ENCODE measurements around the gene HOXD12.
A peak's percentile ranks its signal among the peaks of the same experiment; 100 is the strongest.

Gene HOXD12

DNA sequence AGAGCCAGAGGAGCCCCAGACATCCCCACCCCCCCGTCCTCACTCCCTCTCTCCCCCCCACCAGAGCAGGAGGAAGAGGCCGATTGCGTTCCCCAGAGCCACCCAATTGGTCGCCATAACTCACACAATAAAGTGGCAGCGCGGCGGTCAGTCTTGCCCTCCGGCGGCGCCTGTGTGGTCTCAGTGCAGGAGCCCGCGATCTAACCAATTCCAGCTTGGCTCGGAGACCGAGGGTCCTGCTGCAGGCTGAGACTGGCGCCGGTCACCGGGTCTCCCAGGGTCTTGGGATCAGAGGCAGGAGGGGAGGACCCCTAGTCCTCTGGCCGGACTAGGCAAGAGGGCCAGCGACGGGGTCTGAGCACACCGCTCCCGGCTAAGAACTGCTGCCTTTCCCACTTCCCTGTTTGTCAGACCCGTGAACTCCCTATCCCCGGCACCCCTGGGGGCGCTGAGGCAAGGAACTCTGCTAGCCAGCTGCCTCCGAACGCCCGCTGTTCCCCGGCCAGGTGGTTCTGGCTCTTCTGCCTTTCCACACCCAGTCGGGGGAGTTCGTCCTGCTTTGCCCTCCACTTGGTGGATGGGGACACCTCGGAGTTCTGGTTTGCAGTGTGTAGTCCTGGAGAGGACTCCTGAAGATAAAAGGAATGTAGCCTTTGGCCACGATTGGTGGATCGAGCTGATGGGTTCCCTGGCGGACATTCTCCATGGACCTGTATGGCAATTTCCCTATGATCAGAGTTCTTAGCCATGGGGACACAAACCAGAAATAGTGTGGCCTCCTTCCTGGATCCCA lies 1.0 kb upstream of the HOXD12 start:
- Histone ChIP-seq H3K4me1 (ENCODE audit: control insufficient read depth in 5 of 5, insufficient read depth in 5 of 5, low read length in 5 of 5) (peaks cover 0 to 41% (median 27%) of the 10 kb centered on the region in 5 donors), H3K27me3 (ENCODE audit: control insufficient read depth in 5 of 5, insufficient read depth in 4 of 5, low read length in 5 of 5) (peaks cover 85 to 99% (median 93%) of the 10 kb centered on the region in 5 donors), H3K9ac (ENCODE audit: low read length in 5 of 5) (no peak overlapping the region), H3K9me3 (ENCODE audit: control insufficient read depth in 5 of 5, low read length in 5 of 5) (peaks cover 0 to 2% (median 0%) of the 10 kb centered on the region in 5 donors), H3K4me3 (ENCODE audit: low read depth in 1 of 5, low read length in 5 of 5) (no peak overlapping the region), H3K27ac (ENCODE audit: low read depth, low read length) (no peak overlapping the region), H3K36me3 (ENCODE audit: control insufficient read depth in 5 of 5, insufficient read depth in 5 of 5, low read length in 5 of 5) (no peaks in the 10 kb centered on the region)

DNA sequence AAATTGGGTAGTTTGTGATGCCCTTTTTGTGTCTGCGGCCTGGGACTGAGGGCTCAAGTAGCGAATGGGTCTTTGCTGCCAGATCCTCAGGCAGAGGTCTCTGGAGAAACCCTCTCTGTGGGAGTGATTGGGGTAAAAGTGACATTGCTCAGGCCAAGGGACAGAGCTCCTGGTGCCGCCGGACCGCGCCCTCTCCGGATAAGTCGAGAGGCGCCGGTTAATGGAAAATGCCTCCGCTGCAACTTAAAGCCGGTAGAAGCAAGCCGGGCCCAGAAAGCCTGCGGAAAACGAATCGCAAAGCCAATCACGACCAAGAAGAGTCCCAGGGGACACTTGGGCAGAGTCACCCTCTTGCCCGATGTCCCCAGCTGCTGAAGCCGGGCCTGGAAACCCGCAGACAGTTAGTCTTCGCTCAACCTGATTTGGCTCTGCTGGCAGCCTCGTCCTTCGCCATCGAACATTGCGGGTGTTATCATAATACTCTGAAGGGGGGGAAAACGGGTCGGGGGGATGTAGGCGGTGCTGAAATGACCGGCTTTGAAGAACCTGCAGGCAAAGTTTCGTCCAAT lies 352 bp upstream of the HOXD12 start:
- Histone ChIP-seq H3K27ac (ENCODE audit: low read depth, low read length) (no peak overlapping the region), H3K4me3 (ENCODE audit: low read depth in 1 of 5, low read length in 5 of 5) (peak overlapping the region in 1 of 5 donors; percentile 18), H3K27me3 (ENCODE audit: control insufficient read depth in 5 of 5, insufficient read depth in 4 of 5, low read length in 5 of 5) (peaks cover 86 to 99% (median 92%) of the 10 kb centered on the region in 5 donors), H3K4me1 (ENCODE audit: control insufficient read depth in 5 of 5, insufficient read depth in 5 of 5, low read length in 5 of 5) (peaks cover 0 to 42% (median 28%) of the 10 kb centered on the region in 5 donors), H3K36me3 (ENCODE audit: control insufficient read depth in 5 of 5, insufficient read depth in 5 of 5, low read length in 5 of 5) (no peaks in the 10 kb centered on the region), H3K9ac (ENCODE audit: low read length in 5 of 5) (no peak overlapping the region), H3K9me3 (ENCODE audit: control insufficient read depth in 5 of 5, low read length in 5 of 5) (peaks cover 0 to 2% (median 0%) of the 10 kb centered on the region in 5 donors)

DNA sequence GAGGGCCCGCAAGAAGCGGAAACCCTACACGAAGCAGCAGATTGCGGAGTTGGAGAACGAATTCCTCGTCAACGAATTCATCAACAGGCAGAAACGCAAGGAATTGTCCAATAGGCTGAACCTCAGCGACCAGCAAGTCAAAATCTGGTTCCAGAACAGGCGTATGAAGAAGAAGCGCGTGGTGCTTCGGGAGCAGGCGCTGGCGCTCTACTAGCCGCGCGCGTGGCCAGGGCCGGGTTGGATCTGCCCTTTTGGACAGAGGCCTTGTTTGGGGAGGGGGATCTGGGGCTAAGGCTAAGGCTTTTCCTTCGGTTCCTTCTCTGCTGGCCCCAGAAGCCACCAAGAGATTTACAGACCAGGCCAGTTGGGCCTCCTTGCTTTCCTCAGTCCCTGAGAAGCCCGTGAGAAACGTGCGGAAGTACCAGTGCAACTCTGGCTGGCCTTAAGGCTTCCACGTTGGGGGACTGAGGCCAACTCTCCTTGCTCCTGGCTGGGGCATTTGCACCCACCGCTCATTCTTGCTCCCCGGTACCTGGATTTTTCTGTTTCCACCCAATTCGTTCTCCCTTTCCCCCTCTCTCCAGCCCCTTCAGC lies 1.0 kb downstream of the HOXD12 start:
- Histone ChIP-seq H3K4me3 (ENCODE audit: low read depth in 1 of 5, low read length in 5 of 5) (no peak overlapping the region), H3K27ac (ENCODE audit: low read depth, low read length) (no peak overlapping the region), H3K9me3 (ENCODE audit: control insufficient read depth in 5 of 5, low read length in 5 of 5) (no peaks in the 10 kb centered on the region), H3K4me1 (ENCODE audit: control insufficient read depth in 5 of 5, insufficient read depth in 5 of 5, low read length in 5 of 5) (peaks cover 0 to 52% (median 37%) of the 10 kb centered on the region in 5 donors), H3K9ac (ENCODE audit: low read length in 5 of 5) (no peak overlapping the region), H3K36me3 (ENCODE audit: control insufficient read depth in 5 of 5, insufficient read depth in 5 of 5, low read length in 5 of 5) (no peaks in the 10 kb centered on the region), H3K27me3 (ENCODE audit: control insufficient read depth in 5 of 5, insufficient read depth in 4 of 5, low read length in 5 of 5) (peaks cover 86 to 99% (median 94%) of the 10 kb centered on the region in 5 donors)

DNA sequence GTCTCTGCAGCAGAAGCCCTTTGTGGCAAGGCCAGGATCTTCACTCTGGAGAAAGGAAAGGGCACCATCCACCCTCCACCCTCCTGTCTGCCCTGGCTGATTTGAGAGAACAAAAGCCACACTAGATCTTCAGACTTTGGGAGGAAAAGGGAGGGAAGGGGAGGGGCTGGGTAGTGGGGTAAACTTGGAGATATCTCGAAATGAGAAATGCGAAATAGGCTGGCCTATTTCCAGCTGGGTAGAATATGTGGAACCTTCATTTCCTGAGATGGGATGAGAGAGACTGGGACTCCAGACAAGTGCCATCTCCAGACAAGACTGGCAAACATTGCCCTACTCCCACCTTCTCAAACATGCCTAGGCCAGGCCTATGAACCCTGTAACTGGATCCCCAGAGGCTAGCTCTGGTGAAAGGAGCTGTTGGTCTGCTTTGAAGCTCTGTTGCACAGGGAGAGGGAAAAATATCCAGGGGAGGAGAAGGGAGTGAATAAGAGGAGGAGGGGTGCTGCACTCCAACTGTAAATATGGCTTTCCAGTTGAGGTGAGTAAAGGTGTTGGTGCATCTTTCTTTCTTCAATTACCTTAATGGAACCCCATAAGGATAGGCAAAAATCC lies 1.7 kb downstream of the HOXD12 start:
- Histone ChIP-seq H3K27me3 (ENCODE audit: control insufficient read depth in 5 of 5, insufficient read depth in 4 of 5, low read length in 5 of 5) (peaks cover 87 to 100% (median 97%) of the 10 kb centered on the region in 5 donors), H3K9ac (ENCODE audit: low read length in 5 of 5) (no peak overlapping the region), H3K4me3 (ENCODE audit: low read depth in 1 of 5, low read length in 5 of 5) (no peak overlapping the region), H3K9me3 (ENCODE audit: control insufficient read depth in 5 of 5, low read length in 5 of 5) (no peaks in the 10 kb centered on the region), H3K27ac (ENCODE audit: low read depth, low read length) (no peak overlapping the region), H3K36me3 (ENCODE audit: control insufficient read depth in 5 of 5, insufficient read depth in 5 of 5, low read length in 5 of 5) (no peaks in the 10 kb centered on the region), H3K4me1 (ENCODE audit: control insufficient read depth in 5 of 5, insufficient read depth in 5 of 5, low read length in 5 of 5) (peaks cover 0 to 53% (median 38%) of the 10 kb centered on the region in 5 donors)

DNA sequence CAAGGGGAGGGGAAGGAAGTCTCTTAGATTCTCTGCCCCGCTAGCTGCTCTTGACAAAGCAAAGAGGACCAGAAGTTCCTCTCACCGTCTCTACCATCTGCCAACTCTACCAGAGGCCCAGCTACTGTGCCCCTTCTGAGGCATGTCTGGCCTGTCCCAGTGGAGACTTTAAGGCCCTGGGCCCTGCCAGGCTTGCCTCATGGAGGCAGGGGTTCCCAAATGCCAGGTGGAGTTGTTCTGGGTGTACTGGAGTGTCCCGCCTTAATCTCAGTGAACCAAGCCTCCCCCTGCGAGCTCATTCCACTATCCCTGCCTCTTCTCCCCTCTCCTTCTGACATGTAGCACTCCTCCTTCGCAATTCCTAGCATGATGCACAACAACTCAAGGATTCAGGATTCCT lies 2.2 kb downstream of the HOXD12 start:
- Histone ChIP-seq H3K4me1 (ENCODE audit: control insufficient read depth in 5 of 5, insufficient read depth in 5 of 5, low read length in 5 of 5) (peaks cover 0 to 53% (median 39%) of the 10 kb centered on the region in 5 donors), H3K27me3 (ENCODE audit: control insufficient read depth in 5 of 5, insufficient read depth in 4 of 5, low read length in 5 of 5) (peaks cover 89 to 100% (median 95%) of the 10 kb centered on the region in 5 donors), H3K9me3 (ENCODE audit: control insufficient read depth in 5 of 5, low read length in 5 of 5) (no peaks in the 10 kb centered on the region), H3K9ac (ENCODE audit: low read length in 5 of 5) (no peak overlapping the region), H3K36me3 (ENCODE audit: control insufficient read depth in 5 of 5, insufficient read depth in 5 of 5, low read length in 5 of 5) (no peaks in the 10 kb centered on the region), H3K4me3 (ENCODE audit: low read depth in 1 of 5, low read length in 5 of 5) (no peak overlapping the region), H3K27ac (ENCODE audit: low read depth, low read length) (no peak overlapping the region)

DNA sequence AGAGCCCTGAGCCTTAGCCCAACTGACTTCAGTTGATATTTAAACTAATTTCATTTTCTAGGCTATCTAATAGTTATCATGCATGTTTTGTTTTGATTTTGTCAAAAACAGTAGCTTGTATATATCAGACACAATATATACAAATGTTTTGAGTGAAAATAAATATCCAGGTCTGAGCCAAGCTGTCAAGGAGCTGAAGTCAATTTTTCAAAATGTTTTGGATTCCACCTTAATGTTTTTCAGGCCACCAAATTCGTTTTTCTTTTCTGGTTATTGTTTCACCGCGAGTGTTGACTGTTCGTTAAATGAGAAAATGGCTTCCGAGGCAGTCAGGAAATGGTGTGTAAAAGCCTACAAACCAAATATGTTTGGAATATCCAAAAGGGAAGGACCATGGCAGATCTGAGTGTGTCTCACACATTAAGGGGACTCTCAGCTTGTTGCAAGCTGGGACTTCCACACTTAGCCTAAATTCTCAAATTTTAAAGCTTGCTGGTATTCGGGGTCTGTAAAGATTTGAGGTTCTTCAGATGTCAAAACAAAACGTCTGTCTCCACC lies 2.8 kb downstream of the HOXD12 start:
- Histone ChIP-seq H3K36me3 (ENCODE audit: control insufficient read depth in 5 of 5, insufficient read depth in 5 of 5, low read length in 5 of 5) (no peaks in the 10 kb centered on the region), H3K27me3 (ENCODE audit: control insufficient read depth in 5 of 5, insufficient read depth in 4 of 5, low read length in 5 of 5) (peaks cover 88 to 99% (median 95%) of the 10 kb centered on the region in 5 donors), H3K9me3 (ENCODE audit: control insufficient read depth in 5 of 5, low read length in 5 of 5) (no peaks in the 10 kb centered on the region), H3K4me1 (ENCODE audit: control insufficient read depth in 5 of 5, insufficient read depth in 5 of 5, low read length in 5 of 5) (peaks cover 0 to 53% (median 38%) of the 10 kb centered on the region in 5 donors), H3K4me3 (ENCODE audit: low read depth in 1 of 5, low read length in 5 of 5) (no peak overlapping the region), H3K27ac (ENCODE audit: low read depth, low read length) (no peak overlapping the region), H3K9ac (ENCODE audit: low read length in 5 of 5) (no peak overlapping the region)

DNA sequence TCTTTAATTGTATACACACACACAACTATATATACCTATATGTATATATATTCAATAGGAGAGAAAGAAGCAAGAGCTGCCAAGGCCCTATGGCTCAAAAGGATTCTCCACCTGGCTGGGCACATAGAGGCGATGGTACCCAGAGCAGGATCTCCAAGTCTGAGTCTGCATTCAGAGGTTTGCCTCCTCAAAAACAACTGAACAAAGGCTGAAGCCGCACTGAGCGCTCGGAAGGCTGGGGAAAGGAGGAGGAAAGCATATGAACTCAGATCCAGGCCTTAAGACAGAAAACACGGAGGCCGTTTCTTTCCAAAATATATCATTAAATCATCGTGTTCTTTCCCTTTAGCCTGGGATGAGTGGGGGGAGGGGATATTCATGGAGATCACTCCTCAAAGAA lies 3.6 kb downstream of the HOXD12 start:
- Histone ChIP-seq H3K27me3 (ENCODE audit: control insufficient read depth in 5 of 5, insufficient read depth in 4 of 5, low read length in 5 of 5) (peaks cover 81 to 93% (median 89%) of the 10 kb centered on the region in 5 donors), H3K9me3 (ENCODE audit: control insufficient read depth in 5 of 5, low read length in 5 of 5) (no peaks in the 10 kb centered on the region), H3K27ac (ENCODE audit: low read depth, low read length) (no peak overlapping the region), H3K4me3 (ENCODE audit: low read depth in 1 of 5, low read length in 5 of 5) (no peak overlapping the region), H3K36me3 (ENCODE audit: control insufficient read depth in 5 of 5, insufficient read depth in 5 of 5, low read length in 5 of 5) (no peaks in the 10 kb centered on the region), H3K9ac (ENCODE audit: low read length in 5 of 5) (no peak overlapping the region), H3K4me1 (ENCODE audit: control insufficient read depth in 5 of 5, insufficient read depth in 5 of 5, low read length in 5 of 5) (peaks cover 0 to 46% (median 35%) of the 10 kb centered on the region in 5 donors)

DNA sequence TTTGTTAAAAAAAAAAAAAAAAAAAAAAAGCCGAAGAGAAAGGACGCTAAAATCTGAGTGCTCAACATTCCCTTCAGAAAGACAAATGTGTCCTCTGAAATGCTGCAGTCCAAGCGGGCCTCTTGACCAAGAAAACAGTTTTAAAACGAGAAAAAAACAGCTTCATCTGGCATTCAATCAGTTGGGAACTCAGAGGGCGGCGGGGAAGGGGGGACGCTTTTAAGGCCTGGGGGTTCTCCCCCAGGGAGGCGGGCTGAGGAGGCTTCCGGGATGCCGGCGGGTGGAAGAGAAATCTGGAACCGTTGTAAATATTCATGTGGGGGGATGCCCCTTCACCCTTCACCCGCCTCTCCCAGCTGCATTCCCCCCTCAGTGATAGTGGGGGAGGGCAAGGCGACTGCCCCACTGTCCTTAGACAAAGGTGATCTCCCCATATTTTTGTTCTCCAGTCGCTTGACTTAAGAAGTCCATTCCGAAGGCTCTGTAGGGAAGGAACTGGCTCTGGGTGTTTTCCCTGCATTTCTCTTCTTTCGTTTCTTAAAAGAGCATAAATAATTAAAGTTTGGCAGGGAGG lies 4.2 kb downstream of the HOXD12 start:
- H3K27me3 ChIP-seq (ENCODE audit: control insufficient read depth in 5 of 5, insufficient read depth in 4 of 5, low read length in 5 of 5), result peaks cover 81 to 92% (median 87%) of the 10 kb centered on the region in 5 donors
- H3K4me1 ChIP-seq (ENCODE audit: control insufficient read depth in 5 of 5, insufficient read depth in 5 of 5, low read length in 5 of 5), result peaks cover 0 to 44% (median 38%) of the 10 kb centered on the region in 5 donors
- peak overlapping the region in 2 of 5 donors; percentile 11 to 26 for H3K4me3 ChIP-seq (ENCODE audit: low read depth in 1 of 5, low read length in 5 of 5)
- no peaks in the 10 kb centered on the region for H3K9me3 ChIP-seq (ENCODE audit: control insufficient read depth in 5 of 5, low read length in 5 of 5)
- no peaks in the 10 kb centered on the region for H3K36me3 ChIP-seq (ENCODE audit: control insufficient read depth in 5 of 5, insufficient read depth in 5 of 5, low read length in 5 of 5)
- no peak overlapping the region for H3K9ac ChIP-seq (ENCODE audit: low read length in 5 of 5)
- H3K27ac ChIP-seq (ENCODE audit: low read depth, low read length), result no peak overlapping the region

DNA sequence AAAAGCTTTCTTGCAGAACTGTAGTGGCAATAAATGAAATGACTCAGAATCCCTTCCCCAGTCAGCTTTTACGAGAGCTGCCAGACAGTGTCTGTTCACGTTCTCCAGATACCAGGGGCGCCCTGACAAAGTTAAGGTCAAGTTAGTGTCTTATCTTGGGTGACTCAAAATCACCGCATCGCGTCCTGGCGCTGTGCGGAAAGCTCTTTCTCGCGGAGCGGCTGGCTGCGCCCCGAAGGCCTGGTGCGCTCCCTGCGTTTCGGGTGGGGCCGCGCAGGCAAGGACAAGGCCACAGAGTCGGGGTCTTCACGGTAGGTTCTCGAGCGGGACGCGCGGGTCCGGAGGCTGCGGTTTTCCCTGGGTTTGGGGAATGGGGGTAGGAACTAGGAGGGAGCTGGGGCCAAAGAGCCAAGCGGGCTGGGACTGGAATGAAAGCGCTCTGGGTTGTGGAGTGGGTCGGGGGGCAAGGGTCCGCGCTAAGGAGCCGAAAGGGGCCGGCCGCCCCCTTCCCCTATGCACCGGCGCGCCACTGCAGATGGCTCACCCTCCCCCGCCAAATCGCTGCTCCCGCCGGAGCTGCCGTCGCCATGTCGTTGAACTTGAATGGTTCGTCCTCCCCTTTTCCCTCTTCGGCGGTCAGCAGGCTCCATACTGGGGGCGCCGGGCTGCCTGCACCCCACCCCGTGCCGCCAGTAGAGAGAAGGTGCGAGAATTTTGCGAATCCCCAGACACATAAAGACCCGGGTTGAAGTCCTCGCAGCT lies 4.9 kb downstream of the HOXD12 start:
- Histone ChIP-seq H3K36me3 (ENCODE audit: control insufficient read depth in 5 of 5, insufficient read depth in 5 of 5, low read length in 5 of 5) (no peaks in the 10 kb centered on the region), H3K4me3 (ENCODE audit: low read depth in 1 of 5, low read length in 5 of 5) (peak overlapping the region in 2 of 5 donors; percentile 11 to 26), H3K27me3 (ENCODE audit: control insufficient read depth in 5 of 5, insufficient read depth in 4 of 5, low read length in 5 of 5) (peaks cover 80 to 92% (median 87%) of the 10 kb centered on the region in 5 donors), H3K9me3 (ENCODE audit: control insufficient read depth in 5 of 5, low read length in 5 of 5) (no peaks in the 10 kb centered on the region), H3K4me1 (ENCODE audit: control insufficient read depth in 5 of 5, insufficient read depth in 5 of 5, low read length in 5 of 5) (peaks cover 0 to 45% (median 36%) of the 10 kb centered on the region in 5 donors), H3K9ac (ENCODE audit: low read length in 5 of 5) (no peak overlapping the region), H3K27ac (ENCODE audit: low read depth, low read length) (no peak overlapping the region)
